Mesendoderm (in vitro differentiated cells): ENCODE results near the gene HRAS.

Experiments
- DNase-seq: peaks from one replicate; pipeline ENCODE4 v3.0.0; 2013
- H2AK5ac ChIP-seq: 2 replicates; pipeline ENCODE4 v1.6.1; 2013; ENCODE audit warnings: low read length, inconsistent platforms
- H2BK120ac ChIP-seq: 2 replicates; pipeline ENCODE4 v1.6.1; 2013; ENCODE audit warnings: low read depth, mild to moderate bottlenecking, low read length, moderate library complexity, mixed read lengths
- H2BK15ac ChIP-seq: replicated peaks from 2 replicates; pipeline ENCODE4 v1.6.1; 2013; ENCODE audit warnings: low read depth, mild to moderate bottlenecking, moderate library complexity
- H2BK5ac ChIP-seq: 2 replicates; pipeline ENCODE4 v1.6.1; 2013; ENCODE audit warnings: low read length, inconsistent platforms
- H3K18ac ChIP-seq: 2 replicates; pipeline ENCODE4 v1.6.1; 2013; ENCODE audit warnings: mild to moderate bottlenecking, low read length, mixed read lengths
- H3K23ac ChIP-seq: one replicate; pipeline ENCODE4 v1.6.1; 2013; ENCODE audit warnings: low read length
- H3K27ac ChIP-seq: 2 replicates; pipeline ENCODE4 v1.5.1; 2013; ENCODE audit warnings: low read depth, mild to moderate bottlenecking, inconsistent platforms, low read length, moderate library complexity
- H3K27me3 ChIP-seq: 2 replicates; pipeline ENCODE4 v1.6.1; 2013; ENCODE audit warnings: low read length, control low read depth, mild to moderate bottlenecking, inconsistent platforms; ENCODE audit not compliant: insufficient read depth, poor library complexity
- H3K36me3 ChIP-seq: 2 replicates; pipeline ENCODE4 v1.6.1; 2013; ENCODE audit warnings: low read length, inconsistent platforms; ENCODE audit not compliant: control insufficient read depth, insufficient read depth
- H3K4ac ChIP-seq: one replicate; pipeline ENCODE4 v1.6.1; 2013; ENCODE audit warnings: low read depth, mild to moderate bottlenecking, low read length, moderate library complexity
- H3K4me1 ChIP-seq: 2 replicates; pipeline ENCODE4 v1.6.1; 2013; ENCODE audit warnings: low read depth, low read length, inconsistent platforms; ENCODE audit not compliant: control insufficient read depth
- H3K4me2 ChIP-seq: 2 replicates; pipeline ENCODE4 v1.6.1; 2013; ENCODE audit warnings: low read length
- H3K4me3 ChIP-seq: 2 replicates; pipeline ENCODE4 v1.5.1; 2013; ENCODE audit warnings: mild to moderate bottlenecking, low read length
- H3K56ac ChIP-seq: one replicate; pipeline ENCODE4 v1.6.1; 2013; ENCODE audit warnings: low read length
- H3K79me1 ChIP-seq: 2 replicates; pipeline ENCODE4 v1.6.1; 2013; ENCODE audit warnings: low read length, inconsistent platforms
- H3K79me2 ChIP-seq: 2 replicates; pipeline ENCODE4 v1.6.1; 2013; ENCODE audit warnings: mild to moderate bottlenecking, low read length; ENCODE audit not compliant: control insufficient read depth, insufficient read depth
- H3K9ac ChIP-seq: 2 replicates; pipeline ENCODE4 v1.6.1; 2013; ENCODE audit warnings: low read length, inconsistent platforms
- H4K5ac ChIP-seq: one replicate; pipeline ENCODE4 v1.6.1; 2013; ENCODE audit warnings: low read length
- H4K8ac ChIP-seq: one replicate; pipeline ENCODE4 v1.6.1; 2013; ENCODE audit warnings: low read depth, mild to moderate bottlenecking, control low read depth, low read length, moderate library complexity
- WGBS: extraction: QIAGEN DNeasy Blood & Tissue Kit; methylation state at CpG from one replicate; pipeline ENCODE4 v1.1.7; 2013; ENCODE audit warnings: low lambda C conversion rate, missing lambda C conversion rate; ENCODE audit not compliant: insufficient coverage; ENCODE audit errors: extremely low coverage; 5-methylcytosine and 5-hydroxymethylcytosine counted together

The HRAS gene

DNA sequence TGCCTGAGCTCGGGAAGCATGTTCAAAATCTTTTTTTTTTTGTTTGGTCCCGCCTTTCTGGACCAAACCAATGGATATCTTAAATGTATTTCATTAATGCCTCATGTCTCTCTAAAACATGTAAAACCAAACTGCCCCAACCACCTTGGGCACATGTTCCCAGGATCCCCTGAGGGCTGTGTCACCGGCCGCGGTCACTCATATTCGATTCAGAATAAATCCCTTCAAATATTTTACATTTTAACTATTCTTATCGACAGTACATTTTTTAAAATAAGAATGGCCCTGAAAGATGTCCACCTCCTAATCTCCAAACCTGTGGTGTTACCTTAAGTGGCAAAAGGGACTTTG is 30.4 kb downstream of the HRAS start:
- Histone ChIP-seq H2BK120ac (no peak overlapping the region), H3K4me1 (no peaks in the 10 kb centered on the region), H3K79me1 (peaks cover 6% of the 10 kb centered on the region), H3K4ac (no peak overlapping the region), H3K27me3 (no peaks in the 10 kb centered on the region), H3K27ac (no peak overlapping the region), H2AK5ac (no peak overlapping the region), H3K56ac (no peak overlapping the region), H4K5ac (no peak overlapping the region), H3K36me3 (peaks cover 4% of the 10 kb centered on the region), H3K18ac (no peak overlapping the region), H3K4me2 (no peak overlapping the region), H4K8ac (no peak overlapping the region), H2BK5ac (no peak overlapping the region), H3K9ac (no peak overlapping the region), H3K79me2 (peaks cover 13% of the 10 kb centered on the region), H3K23ac (no peak overlapping the region), H3K4me3 (no peak overlapping the region), H2BK15ac (no peak overlapping the region)
- no peak for DNase-seq
- WGBS: 100% methylated on average over 4 of the region's 7 CpGs

DNA sequence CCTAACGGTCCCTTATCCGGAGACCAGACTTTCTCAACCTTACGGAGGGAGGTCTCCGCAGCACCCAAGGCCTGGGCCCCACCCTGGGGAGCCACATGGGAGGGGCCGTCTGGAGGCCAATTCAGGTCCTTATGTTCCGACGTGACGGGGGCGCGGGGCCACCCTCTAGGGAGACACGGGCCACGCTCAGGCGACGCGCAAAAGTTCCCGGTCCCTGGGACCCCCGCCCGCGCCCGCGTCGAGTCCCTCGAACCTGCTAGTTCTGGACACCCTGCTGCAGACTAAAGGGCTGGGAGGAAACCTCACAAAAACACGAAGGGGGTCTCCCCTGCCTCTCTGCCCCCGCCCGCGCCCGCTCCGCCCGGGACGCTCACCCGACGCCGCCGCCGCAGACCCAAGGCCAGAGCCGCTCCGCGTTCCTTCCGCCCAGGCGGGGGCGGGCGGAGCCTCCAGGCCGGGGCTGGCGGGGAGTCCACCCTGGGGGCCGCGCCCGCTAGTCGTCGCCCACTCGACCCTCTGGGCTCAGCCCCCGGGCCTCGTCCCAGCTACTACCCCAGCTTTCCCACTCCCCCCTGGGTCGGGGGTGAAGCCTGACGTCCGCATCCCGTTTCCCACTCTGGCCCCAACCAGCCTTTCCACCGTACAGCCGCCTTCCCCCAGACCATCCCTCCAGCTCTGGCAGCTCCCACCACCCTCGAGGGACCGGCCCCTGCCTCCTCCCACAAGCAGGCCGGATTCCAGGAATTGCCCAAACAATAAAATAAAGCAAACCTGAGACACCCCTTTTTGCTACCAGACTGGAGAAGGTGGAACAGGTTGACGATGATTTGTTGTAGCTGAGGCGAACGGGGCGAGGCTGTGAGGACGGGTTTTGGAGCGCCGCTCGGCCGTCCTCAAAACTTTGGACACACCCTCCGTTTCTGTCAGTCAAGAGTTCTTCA is 31.1 kb downstream of the HRAS start:
- Histone ChIP-seq H2BK120ac (no peak overlapping the region), H3K56ac (no peak overlapping the region), H4K5ac (no peak overlapping the region), H3K79me2 (peaks cover 13% of the 10 kb centered on the region), H2BK15ac (no peak overlapping the region), H3K27ac (no peak overlapping the region), H3K36me3 (peaks cover 4% of the 10 kb centered on the region), H3K79me1 (peaks cover 6% of the 10 kb centered on the region), H3K4me2 (no peak overlapping the region), H3K23ac (no peak overlapping the region), H2BK5ac (no peak overlapping the region), H3K18ac (no peak overlapping the region), H3K4ac (no peak overlapping the region), H3K4me1 (no peaks in the 10 kb centered on the region), H3K27me3 (no peaks in the 10 kb centered on the region), H3K9ac (no peak overlapping the region), H2AK5ac (no peak overlapping the region), H4K8ac (no peak overlapping the region), H3K4me3 (no peak overlapping the region)
- DNase-seq: no peak
- WGBS: no CpG with 5 or more reads among the region's 72 CpGs

DNA sequence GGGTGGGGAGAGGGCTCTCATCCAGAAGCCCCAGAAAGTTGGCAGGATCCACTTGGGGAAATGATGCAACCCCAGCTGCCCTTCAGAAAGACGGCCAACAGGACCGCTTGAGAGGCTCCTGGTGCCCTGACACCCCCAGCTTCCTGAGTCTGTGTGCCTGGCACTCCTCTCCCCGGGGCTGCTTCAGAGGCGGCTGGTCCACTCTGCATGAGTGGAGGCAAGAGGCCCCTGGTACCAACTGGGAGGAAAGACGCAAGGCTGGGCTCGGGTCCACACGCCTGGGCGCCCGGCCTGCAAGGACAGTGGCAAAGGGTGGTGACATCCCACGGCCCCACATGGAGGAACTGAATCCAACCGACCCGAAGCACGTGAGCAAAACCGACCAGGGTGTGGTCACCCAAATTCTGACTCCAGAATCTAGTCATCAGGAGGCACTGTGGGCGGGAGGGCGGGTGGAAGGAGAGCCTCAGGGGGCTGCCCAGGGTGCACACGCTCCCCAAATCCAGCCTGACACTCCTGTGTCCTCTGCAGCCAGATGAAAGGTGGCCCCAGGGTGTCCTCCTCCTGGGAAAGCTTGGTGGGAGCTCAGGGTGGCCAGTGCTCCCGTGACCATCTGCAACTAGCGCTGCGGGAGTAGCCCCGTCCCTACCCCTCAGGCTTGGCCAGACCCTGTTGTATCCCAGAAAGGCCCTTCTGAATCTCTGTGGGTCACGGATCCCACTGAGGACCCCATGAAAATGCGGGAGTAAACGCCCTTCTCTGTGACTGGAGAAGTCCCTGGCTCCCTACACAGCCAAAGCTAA is 32.0 kb downstream of the HRAS start:
- H2BK120ac ChIP-seq: no peak overlapping the region
- H3K9ac ChIP-seq: no peak overlapping the region
- H3K27ac ChIP-seq: no peak overlapping the region
- no peak overlapping the region for H3K23ac ChIP-seq
- peaks cover 6% of the 10 kb centered on the region for H3K36me3 ChIP-seq
- H2BK15ac ChIP-seq: no peak overlapping the region
- peaks cover 13% of the 10 kb centered on the region for H3K79me2 ChIP-seq
- DNase-seq: no peak
- no CpG with 5 or more reads among the region's 24 CpGs for WGBS
- H3K56ac ChIP-seq: no peak overlapping the region
- no peak overlapping the region for H3K4me3 ChIP-seq
- H3K18ac ChIP-seq: no peak overlapping the region
- H3K79me1 ChIP-seq: peaks cover 6% of the 10 kb centered on the region
- no peak overlapping the region for H2AK5ac ChIP-seq
- H2BK5ac ChIP-seq: no peak overlapping the region
- no peak overlapping the region for H4K8ac ChIP-seq
- H4K5ac ChIP-seq: no peak overlapping the region
- H3K4ac ChIP-seq: no peak overlapping the region
- no peak overlapping the region for H3K4me2 ChIP-seq
- H3K4me1 ChIP-seq: no peaks in the 10 kb centered on the region
- H3K27me3 ChIP-seq: no peaks in the 10 kb centered on the region

DNA sequence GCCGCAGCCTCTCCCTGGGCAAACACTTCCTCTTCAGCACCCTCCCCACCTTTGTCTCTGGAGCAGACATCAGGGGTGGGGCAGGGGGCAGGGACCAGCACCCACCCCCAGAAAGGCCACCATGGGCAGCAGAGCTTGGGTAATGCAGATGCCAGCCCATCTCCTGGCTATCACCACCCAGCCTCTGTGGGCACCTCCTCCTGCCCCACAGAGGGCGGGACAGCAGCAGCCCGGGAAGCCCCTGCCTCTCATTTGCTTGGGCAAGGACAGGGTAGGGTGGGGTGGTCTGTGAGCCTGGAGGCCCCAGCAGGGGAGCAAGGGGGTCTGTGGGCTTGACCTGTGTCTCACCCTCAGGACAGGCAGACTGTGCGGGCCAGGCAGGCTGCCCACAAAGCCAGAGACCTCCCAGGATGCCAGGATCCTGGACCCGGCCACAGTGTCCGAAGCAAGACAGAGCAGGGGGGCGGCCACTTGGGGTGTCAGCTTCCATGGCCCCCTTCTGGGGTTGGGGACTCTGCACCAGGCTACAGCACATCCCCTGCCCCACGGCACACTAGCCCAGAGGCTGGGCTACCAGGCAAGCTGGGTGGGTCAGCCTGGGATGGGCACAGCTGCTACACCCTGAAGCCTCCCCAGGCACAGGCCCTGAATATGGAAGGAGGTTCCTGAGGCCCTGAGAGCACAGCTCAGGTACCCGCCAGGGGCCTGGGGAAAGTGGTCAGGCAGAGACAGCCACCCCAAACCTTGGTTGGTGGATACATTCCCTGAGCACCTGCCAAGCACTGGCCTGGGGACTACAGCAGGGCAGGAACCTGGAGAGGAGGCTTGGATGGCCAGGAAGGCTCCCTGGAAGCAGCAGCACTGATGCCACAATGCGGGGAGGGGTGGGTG is 32.8 kb downstream of the HRAS start:
- no peaks in the 10 kb centered on the region for H3K27me3 ChIP-seq
- peaks cover 6% of the 10 kb centered on the region for H3K79me1 ChIP-seq
- H4K8ac ChIP-seq: no peak overlapping the region
- H3K27ac ChIP-seq: no peak overlapping the region
- H4K5ac ChIP-seq: no peak overlapping the region
- H2BK5ac ChIP-seq: no peak overlapping the region
- no peak overlapping the region for H3K18ac ChIP-seq
- H3K9ac ChIP-seq: no peak overlapping the region
- H2AK5ac ChIP-seq: no peak overlapping the region
- H3K4me1 ChIP-seq: no peaks in the 10 kb centered on the region
- H3K4me3 ChIP-seq: no peak overlapping the region
- no peak for DNase-seq
- no CpG with 5 or more reads among the region's 10 CpGs for WGBS
- no peak overlapping the region for H2BK15ac ChIP-seq
- peaks cover 13% of the 10 kb centered on the region for H3K36me3 ChIP-seq
- no peak overlapping the region for H3K4me2 ChIP-seq
- H3K4ac ChIP-seq: no peak overlapping the region
- no peak overlapping the region for H3K56ac ChIP-seq
- peaks cover 13% of the 10 kb centered on the region for H3K79me2 ChIP-seq
- no peak overlapping the region for H2BK120ac ChIP-seq
- H3K23ac ChIP-seq: no peak overlapping the region

DNA sequence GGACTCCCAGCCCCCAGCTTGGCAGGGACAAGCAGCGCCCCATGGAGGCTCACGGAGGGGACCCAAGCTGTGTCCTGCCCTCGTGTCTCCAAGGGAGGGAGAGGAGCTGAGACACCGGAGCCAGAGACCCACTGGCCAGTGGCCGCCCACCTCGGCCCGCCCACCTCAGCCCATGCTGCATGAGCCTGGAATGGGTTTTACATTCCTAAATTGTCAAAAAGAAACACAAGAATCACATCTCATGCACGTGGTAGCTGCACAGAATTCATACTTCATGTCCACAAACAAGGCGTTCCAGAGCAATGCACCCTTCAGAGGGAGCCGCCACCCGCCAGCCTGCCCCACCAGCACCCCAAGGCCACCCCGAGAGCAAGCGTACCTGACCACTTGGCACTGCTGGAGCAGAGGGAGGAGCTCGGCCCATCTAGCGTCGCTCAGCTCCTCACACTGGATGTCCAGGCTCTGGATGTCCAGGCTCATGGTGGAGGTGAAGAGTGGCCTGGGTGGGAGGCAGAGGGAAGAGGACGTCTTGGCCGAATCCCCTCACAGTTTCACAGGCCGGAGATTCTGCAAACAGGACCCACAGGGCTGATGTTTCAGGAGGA is 33.6 kb downstream of the HRAS start:
- WGBS: no CpG with 5 or more reads among the region's 19 CpGs
- Histone ChIP-seq H2BK5ac (no peak overlapping the region), H3K4me1 (no peaks in the 10 kb centered on the region), H3K9ac (no peak overlapping the region), H3K56ac (no peak overlapping the region), H4K5ac (no peak overlapping the region), H3K36me3 (peaks cover 21% of the 10 kb centered on the region), H3K4me3 (no peak overlapping the region), H3K4me2 (no peak overlapping the region), H3K79me2 (peaks cover 13% of the 10 kb centered on the region), H3K27me3 (no peaks in the 10 kb centered on the region), H3K4ac (no peak overlapping the region), H2BK15ac (no peak overlapping the region), H3K23ac (no peak overlapping the region), H3K18ac (no peak overlapping the region), H2BK120ac (no peak overlapping the region), H4K8ac (no peak overlapping the region), H2AK5ac (no peak overlapping the region), H3K79me1 (peaks cover 8% of the 10 kb centered on the region), H3K27ac (no peak overlapping the region)
- no peak for DNase-seq
